ENCODE measurements around the gene SMYD3.
A peak's percentile ranks its signal among the peaks of the same experiment; 100 is the strongest.

The SMYD3 gene

GRCh38 chr1:246040200-246040890 lies 466.7 kb downstream of the SMYD3 start:
- TF ChIP-seq CTCF (conservative IDR thresholded peaks at IDR 0.05; ENCODE audit: low read depth, low read length) = no peak
- DNase-seq (ENCODE audit: low read depth) = no peak
- H3K4me3 ChIP-seq (ENCODE audit: low read depth, low read length) = no peak overlapping the region

DNA sequence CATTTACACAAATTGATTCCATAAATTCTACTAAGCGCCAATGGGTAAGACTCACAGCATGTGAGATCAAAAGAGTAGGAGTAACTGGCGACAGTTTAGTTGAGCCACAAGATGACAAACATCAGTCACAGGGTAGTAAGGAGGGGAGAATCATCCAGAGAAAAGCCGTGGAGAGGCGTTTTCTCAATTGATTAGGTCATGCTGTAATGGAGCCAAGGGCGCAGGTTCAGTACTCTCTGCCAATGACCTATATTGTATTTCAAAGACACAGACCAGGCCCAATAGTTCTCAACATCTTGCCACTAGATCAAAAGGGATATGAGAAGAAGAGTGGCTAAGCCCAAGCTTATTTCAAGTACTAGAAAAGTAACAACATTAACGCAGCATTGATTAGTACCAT lies 467.5 kb downstream of the SMYD3 start:
- no peak for TF ChIP-seq CTCF (conservative IDR thresholded peaks at IDR 0.05; ENCODE audit: low read depth, low read length)
- DNase-seq (ENCODE audit: low read depth) = no peak
- H3K4me3 ChIP-seq (ENCODE audit: low read depth, low read length) = no peak overlapping the region

GRCh38 chr1:246037832-246038231 lies 469.2 kb downstream of the SMYD3 start:
- no peak for DNase-seq (ENCODE audit: low read depth)
- no peak overlapping the region for H3K4me3 ChIP-seq (ENCODE audit: low read depth, low read length)
- no peak for TF ChIP-seq CTCF (conservative IDR thresholded peaks at IDR 0.05; ENCODE audit: low read depth, low read length)

- DNase-seq (ENCODE audit: low read depth) = no peak
- no peak for TF ChIP-seq CTCF (conservative IDR thresholded peaks at IDR 0.05; ENCODE audit: low read depth, low read length)
Observed at GRCh38 chr1:246036175-246036574, 470.9 kb downstream of the SMYD3 start.

DNA sequence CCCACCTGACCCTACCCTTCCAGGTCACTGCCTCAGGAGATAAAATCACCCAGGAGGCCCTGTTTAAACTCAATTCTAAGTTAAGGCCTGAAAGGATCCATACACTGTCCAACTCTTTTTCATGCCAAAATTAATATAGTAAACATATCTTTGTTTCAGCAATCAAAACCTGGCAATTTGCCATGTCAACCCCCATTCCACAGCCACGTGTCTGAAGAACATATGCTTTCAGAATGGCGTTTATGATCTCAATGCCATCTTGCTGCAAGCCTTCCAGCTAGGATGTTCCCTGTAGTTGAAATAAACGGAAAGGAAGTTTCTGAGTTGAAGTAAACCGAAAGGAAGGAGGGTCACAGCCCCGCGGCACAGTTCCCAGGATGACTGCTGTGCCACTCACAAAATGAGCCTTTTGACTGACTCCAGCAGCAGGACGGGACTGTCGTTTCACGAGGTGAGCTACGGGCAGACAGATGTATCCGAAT lies 472.0 kb downstream of the SMYD3 start:
- peak; percentile 48 for DNase-seq (ENCODE audit: low read depth)
- peak overlapping the region; percentile 52 for H3K4me3 ChIP-seq (ENCODE audit: low read depth, low read length)
- no peak for TF ChIP-seq CTCF (conservative IDR thresholded peaks at IDR 0.05; ENCODE audit: low read depth, low read length)

More at GRCh38 chr1:246036175-246036574, 470.9 kb downstream of the SMYD3 start:
- no peak overlapping the region for H3K4me3 ChIP-seq (ENCODE audit: low read depth, low read length)

GRCh38 chr1:246034630-246035029 lies 472.4 kb downstream of the SMYD3 start:
- no peak overlapping the region for H3K4me3 ChIP-seq (ENCODE audit: low read depth, low read length)
- DNase-seq (ENCODE audit: low read depth) = no peak
- TF ChIP-seq CTCF (conservative IDR thresholded peaks at IDR 0.05; ENCODE audit: low read depth, low read length) = no peak

- H3K4me3 ChIP-seq (ENCODE audit: low read depth, low read length) = no peak overlapping the region
- DNase-seq (ENCODE audit: low read depth) = no peak
- TF ChIP-seq CTCF (conservative IDR thresholded peaks at IDR 0.05; ENCODE audit: low read depth, low read length) = no peak
Observed at GRCh38 chr1:246032984-246033383, 474.1 kb downstream of the SMYD3 start.
